Measurements from ENCODE around the gene PLGRKT.
"Not testable (repeated sequence)": the region's sequence is repeated elsewhere in the genome, so short reads cannot be mapped to it uniquely, and the experiment has no call there.

The PLGRKT gene

DNA sequence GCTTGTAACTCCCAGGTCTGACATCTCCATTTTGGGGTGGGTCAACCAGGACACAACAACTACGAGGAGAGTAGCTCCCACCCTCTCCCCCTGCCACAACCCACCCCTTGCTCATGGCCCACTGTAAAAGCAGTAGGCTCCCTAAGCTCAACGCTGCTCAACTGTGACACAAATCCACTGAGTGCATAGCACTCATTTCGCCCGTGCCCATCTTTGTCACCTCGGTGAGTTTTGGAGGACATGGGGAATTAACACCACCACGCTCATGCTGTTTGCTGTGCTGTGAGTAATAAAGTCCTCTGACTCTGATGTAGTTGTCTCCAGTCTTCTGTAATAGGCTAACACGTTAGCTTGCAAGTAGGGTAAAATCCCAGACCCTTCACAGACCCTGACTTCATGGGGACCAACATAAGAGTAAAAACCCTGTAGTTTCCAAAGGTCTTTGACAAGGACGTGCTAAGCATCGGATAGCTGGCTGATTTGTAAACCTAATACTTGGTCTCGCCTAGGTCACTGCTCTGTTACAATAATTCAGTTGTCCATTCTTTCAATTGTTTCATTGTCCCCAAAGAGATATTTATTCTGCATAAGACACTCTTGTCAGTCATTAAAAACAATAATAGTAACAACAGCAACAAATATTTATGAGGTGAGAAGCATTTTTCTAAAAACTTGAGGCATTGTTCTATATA, 7.7 kb downstream of the PLGRKT start:
- DNase-seq = no peak

DNA sequence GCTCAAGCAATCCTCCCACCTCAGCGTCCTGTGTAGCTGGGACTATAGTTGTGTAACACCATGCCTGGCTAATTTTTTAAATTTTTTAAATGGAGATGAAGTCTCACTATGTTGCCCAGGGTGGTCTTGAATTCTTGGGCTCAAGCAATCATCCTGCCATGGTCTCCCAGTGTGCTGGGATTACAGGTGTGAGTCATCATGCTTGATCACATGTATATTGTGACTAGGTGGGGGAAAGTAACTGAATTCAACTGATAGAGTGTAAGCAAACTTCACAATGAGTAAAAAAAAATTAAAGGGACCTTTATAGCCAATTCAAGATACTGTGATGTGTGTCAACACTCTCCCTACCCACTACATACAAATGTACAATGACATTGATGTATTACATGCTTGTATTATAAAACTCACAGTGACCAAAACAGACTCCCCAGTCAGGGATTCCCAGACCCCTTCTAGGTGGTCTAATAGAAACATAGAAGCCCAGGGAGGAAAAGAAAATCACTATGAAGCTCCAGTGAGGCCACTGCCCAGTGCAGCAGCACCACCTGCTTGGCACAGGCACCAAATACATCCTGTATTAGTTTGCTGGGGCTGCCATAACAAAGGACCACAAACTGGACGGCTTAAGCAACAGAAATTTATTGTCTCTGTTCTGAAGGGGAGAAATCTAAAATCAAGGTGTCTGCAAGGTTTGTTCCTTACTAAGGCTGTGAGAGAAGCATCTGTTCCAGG, 8.8 kb downstream of the PLGRKT start:
- DNase-seq = no peak

DNA sequence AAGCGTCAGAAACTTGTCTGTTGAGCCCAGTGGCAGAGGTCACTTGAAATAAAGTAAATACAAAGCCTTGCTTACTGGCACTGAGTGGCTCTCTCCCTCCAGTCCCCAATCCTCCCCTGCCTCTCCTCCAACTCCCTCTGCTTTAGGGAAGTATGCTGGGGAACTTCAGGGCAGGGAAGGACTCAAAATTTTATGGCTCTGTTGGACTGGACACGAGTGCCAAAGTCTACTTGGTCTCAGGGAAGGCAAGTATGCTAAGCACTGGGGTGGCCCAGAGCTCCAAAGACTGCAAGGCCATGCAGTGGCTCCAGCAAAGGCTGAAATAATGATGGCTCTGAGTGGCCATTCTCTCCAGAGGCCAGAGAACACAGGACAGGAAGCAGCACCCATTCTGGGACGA, 9.6 kb downstream of the PLGRKT start:
- no peak for DNase-seq

DNA sequence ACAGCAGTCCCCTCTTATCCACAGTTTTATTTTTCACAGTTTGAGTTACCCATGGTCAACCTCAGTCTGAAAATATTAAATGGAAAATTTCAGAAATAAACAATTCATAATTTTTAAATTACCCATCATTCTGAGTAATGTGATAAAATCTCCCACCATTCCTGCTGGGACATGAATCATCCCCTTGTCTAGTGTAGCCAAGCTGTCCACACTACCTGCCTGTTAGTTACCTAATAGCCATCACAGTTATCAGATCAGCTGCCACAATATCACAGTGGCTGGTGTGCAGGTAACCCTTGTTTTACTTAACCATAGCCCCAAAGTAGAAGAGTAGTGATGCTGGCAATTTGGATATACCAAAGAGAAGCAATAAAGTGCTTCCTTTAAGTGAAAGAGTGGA, 10.7 kb downstream of the PLGRKT start:
- DNase-seq = no peak

DNA sequence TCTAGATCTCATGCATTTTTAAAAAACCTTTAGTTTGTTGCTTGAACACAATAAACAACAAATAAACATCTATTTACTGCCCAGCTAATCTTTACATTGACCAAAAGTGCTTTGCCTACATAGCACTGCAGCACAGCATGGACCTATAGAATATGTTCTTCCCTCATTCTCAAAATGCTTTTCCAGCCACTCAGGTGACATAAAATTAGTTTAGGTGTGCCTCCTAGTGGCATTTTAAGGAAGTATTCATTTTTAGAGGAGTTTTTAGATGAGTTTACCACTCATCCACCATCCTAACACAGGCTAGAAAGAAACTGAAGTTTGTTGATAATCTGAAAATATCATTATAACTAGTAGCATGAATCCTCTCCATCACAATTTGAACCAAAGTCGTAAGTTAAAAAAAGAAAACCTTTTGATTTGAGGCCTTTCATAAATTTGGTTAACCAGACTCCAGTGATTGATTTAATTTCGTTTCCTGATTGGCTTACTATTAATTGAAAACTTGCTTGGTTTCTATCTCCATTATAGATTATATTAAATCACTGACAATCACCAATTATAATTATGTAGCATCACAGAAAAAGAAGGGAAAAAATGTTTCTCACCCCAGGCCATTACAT, 12.6 kb downstream of the PLGRKT start:
- no peak for DNase-seq

DNA sequence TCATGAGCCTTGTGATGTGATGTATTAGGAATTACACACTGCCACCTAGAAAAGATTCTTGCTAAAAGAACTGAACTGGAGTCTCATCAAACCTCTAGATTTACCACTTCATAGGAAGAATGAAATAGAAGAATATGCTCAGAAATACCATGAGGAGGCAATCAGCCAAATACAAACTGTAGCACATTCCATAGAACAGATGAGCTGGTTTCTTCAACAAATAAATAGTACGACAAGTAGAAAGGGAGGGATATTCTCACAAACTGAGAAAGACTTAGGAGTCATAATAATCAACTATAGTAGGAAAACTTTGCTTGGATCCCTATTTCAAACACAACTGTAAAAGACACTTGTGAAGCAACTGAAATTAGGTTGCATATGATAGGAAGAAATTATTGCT, 15.4 kb downstream of the PLGRKT start:
- no peak for DNase-seq

DNA sequence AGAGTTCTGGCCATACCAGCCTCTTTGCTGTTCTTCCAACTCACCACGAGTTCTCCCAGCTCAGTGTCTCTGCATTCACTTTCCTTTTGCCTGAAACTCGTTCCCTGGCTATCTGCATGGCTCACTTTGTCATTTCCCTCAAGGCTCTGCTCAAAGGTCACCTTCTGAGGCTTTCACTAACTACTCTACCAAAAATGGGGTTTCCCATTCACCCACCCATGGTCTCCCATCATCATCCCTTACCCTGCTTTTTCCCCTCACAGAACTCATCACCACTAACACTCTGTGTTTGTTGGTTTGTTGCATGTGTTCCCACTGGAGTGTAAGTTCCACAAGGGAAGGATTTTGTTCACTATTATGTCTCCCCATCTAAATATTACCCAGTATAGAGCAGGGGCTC, 16.6 kb downstream of the PLGRKT start:
- DNase-seq = no peak

DNA sequence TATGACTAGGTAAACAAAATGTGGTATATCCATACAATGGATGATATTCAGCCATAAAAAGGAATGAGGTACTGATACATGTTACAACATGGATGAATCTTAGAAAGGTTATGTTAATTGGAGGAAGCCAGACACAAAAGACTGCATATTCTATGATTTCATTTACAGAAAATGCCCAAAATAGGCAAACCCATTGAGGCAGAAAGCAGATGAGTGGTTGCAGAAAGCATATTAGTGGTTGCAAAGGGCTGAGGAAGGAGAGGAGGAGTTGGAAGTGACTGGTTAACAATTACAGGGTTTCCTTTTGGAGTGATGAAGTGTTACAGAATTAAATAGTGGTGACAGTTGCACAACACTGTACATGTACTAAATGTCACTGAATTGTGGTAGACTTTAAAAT, 17.7 kb downstream of the PLGRKT start:
- no peak for DNase-seq

DNA sequence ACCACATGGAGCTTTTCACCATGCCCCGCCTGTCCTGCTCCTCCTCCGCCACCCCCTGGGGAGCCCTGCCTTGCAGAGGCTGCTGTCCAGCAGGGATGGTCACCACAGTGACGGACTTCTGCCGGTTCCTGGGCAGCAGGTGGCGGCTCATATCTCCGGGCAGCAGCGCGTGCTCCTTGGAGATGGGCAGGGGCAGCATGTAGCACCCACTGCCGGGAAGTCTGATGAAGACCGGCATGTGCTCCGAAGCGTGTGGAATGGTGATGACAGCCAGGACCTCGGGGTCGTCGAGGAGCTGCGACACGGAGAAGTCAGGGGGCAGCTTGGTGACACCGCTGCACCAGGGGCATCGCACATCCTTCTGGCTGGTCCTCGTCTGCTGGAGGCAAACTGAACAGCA, 19.2 kb downstream of the PLGRKT start:
- no peak for DNase-seq

DNA sequence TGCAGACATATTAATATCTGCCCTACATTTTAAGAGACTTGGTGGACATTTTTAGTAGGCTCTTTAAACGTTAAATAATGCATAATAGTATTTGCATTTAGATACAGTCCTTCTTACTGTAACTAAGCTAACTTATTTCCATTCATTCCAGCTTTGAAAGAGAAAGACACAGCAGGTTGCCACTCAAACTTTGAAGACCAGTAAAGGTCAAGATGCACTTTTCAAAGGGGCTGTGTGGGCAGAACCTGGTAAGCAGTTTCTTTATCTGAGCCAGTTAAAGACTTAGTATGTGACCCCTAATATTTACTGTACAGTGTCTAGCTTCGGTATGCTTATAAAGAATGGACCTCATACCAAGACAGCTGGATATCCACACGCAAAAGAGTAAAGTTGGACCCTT, 20.8 kb downstream of the PLGRKT start:
- no peak for DNase-seq

DNA sequence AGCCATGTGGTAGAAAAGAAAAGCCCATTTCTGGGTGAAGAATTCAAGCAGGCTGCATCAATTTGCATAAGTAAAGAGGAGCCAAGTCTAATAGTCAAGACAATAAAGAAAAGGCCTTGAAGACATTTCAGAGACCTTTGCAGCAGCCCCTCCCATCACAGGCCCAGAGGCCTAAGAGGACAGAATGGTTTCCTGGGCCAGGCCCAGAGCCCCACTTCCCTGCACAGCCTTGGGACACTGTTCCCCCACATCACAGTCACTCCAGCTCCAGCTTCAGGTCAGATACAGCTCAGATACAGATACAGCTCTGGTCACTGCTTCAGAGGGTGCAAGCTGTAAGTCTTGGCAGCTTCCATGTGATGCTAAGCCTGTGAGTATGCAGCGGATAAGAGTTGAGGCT, 29.1 kb downstream of the PLGRKT start:
- DNase-seq = no peak

DNA sequence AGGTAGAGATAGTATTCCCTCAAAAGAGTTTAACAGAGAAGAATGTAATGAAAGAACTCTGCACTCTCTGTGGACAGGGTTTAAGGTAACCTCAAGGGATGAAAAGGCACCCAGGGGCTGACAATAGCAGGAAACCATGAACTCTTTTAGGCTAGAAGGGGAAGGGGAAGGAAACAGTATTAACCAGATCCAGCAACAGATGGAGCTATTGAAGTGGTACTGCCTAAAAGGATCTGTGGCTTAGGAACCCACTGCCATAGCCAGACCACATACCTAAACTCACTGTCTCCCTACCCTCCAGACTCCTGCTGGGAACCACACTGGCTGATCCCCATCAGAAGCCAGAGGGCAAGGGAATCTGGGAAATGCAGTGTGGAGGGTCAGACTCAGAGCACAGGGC, 35.5 kb downstream of the PLGRKT start:
- DNase-seq = no peak

DNA sequence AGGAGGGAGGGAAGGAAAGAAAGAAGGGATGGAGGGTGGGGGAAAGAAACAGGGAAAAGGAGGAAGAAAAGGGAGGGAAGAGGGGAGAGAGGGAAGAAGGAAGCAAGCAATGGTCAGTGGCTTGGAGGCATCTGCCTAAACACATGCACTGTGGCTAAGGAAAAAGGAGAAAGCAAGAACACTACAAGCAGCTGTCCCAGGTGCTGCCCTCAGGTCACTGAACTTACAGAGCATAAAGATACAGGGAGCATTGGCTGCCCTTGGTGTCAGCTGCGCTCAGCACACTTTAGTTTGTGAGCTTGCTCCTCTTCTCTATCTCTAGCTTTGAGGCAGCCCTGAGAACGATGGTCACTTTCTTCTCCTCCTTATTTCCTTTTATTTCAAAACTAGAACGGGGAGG, 40.2 kb downstream of the PLGRKT start:
- not testable (repeated sequence) for DNase-seq

DNA sequence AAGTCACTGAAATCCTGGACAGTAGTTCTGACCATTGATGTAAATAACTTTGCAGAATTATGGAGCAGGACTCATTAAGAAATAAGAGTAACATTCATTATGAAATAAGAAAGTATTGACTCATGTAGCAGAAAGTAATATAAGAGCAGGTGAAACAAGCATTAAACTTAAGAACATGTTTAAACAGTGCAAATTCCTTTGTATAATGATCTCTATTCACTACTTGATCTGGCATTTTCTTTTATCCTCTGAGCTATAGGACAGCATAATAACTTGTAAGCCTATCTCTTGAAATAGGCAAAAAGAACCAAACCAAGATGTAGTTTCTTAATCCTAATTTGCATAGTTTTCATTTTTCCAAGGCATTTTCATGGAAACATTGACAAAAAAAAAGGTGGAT, 42.3 kb downstream of the PLGRKT start:
- DNase-seq = no peak

DNA sequence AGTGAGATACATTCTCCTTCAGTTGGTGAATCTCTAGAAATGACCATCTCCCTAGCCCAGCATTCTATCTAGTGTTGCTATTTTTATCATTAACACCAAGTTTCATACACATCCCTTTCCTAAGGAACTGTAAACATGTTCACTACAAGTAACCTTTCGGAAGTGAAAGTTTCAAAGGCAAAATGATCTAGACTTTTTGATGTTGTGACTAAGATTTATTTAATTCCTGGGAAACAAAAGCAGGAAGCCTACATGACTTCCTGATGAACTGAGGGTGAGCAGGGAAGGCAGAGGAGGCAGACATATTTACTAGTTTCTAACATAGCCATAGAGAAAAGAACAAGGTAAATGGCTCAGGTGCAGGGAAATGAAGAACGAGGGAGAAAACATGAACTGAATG, 43.7 kb downstream of the PLGRKT start:
- DNase-seq = not testable (repeated sequence)

DNA sequence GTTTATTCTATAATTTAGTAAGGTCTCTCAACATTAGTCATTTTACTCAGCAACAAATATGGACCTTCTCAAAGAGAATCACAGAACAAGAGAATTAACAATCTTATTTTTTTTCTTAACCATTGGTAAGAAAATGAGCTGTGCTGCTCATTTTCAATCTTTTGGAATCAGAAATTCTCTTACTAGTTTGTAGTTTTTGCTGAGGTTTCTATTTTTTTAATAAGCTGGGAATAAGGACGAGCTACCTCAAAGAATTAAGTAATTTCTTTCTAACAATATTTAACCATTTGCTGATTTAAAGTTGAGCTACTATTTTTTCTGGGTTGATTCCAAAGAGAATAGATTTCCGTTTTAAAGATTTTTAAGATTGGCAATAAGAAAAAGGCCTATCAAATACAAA, 44.2 kb downstream of the PLGRKT start:
- no peak for DNase-seq

DNA sequence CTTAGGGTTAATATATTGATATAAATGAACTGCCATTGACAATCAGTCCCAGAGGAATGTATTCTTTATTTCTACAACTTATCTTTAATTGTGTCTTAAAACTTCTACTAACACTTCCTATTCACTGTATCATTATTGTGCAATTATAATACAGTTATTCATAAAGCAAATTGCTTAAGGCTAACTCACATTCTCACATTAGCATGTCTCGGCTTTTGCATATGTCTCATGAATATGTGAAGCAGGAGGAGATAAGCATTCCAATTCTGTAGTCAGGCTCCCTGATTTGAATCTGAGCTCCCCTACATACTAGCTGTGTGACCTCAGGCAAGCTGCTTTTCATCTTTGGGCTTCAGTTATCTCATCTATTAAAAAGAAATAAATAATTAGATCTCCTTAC, 45.4 kb downstream of the PLGRKT start:
- DNase-seq = no peak

DNA sequence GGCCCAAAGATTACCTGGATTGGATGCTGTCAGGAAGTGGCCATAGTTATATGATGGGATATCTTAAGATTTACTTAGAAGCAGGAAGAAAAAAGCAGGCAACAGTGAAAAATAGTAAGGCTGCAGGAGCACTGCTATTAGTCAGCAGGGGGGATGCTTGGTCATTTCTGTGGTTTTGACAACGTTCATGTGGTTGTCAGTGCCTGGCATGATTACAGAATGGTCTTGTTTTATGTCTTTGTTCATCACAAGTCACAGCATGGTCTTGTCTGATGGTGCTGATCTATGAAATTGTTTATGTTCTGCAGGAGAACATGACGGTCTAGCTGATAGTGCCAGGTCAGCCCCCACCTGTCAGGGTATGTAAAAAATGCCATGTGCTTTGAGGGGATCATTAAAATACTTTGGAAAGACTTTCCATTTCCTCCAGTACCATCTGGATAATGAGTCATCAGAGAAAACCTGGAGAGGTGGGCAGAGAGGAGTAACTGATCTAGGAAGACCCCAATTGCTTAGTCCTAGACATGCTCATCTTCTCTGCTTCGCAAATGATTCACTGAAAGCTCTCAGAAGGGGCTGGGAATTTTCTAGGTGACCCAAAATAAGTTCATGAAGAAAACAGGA, 48.5 kb downstream of the PLGRKT start:
- DNase-seq = no peak

DNA sequence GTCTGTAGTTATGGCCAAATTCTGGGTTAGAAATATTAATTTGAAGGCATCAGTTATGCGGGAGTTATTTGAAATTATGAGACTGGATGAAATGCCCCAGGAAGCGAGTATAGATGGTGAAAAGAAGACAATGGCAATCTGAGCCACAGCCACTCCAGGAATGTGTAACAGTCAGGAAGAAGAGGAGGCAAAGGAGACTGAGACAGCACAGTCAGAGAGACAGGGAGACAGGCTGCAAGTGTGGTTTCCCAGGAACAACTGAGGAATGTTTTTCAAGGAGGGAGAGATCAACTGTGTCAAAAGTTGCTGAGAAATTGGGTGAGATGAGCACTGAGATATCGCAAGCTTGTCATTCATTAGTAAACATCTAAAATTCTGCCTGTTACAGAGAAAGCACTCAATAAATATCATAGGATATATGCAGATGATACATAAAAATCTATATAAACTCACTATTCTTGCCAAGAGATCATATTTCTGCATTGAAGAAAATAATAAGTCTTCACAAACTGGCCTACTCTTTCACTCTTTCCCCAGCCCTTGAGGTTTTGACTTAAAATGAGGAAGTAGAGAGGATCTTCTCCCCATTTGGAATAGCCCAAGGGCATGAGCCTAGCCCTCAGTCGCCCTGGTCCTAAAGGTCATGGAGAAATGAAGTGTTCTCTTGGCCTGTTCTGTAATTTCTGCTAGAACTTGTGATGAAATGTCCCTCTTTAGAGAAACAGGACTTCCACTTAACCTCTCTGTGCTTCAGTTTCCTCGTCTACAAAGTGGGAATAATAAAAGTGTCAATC, 49.5 kb downstream of the PLGRKT start:
- no peak for DNase-seq

DNA sequence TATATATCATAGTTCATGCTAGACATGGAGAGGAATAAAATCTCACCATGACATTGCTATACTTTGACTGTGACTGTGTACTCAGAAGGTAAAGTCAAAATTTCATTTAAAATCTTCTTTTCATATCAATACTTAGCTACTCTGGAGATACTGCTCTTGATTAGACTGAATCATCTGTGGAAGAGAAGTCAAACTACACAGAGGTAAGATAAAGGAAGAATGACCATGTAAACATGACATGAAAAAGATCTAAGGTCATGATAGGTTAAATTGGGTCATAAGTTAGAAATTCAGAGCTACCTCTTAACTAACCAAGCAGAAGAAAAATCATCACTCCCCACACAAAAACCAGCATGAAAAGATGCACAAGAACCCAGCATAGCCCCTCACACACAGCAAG, 53.3 kb downstream of the PLGRKT start:
- no peak for DNase-seq

DNA sequence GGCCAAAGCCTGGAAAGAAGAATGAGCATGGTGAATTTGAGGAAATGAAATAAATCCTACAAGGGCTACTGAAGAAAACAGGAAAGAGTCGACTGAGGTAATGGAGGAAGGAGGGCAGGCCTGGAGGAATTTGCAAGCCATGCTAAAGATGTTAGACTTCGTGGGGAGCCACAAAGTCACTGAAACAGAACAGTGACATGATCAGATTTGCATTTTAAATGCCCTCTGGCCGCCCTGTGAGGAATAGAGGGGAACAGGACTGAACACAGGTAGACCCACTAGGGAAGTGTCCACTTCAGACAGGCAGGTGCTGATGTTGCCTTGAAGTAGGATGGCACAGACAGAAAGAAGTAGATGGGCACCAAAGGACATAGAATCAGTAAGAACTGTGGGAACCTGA, 55.2 kb downstream of the PLGRKT start:
- DNase-seq = no peak

DNA sequence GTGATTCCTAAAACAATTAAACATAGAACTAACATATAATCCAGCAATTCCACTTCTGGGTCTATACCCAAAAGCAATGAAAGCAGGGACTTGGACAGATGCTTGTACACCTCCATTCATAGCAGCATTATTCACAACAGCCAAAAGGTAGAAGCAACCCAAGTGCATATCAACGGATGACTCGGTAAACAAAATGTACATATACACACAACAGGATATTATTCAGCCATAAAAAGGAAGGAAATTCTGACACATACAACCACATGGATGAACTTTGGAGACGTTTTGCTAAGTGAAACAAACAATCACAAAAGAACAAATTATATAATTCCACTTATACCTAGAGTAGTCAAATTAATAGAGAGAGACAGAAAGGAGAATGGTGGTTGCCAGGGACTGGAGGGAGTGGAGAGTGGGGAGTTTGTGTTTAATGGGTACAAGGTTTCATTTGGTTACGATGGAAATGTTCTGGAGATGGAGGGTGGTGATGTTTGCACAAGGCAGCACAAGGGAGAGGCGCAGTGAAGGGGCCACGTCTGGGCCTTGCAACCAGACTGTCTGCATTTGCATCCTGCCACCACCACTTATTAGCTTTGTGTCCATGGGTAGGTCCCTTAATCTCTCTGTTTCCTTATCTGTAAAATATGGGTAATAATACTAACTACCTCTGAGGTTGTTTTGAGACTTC, 61.8 kb downstream of the PLGRKT start:
- DNase-seq = no peak

DNA sequence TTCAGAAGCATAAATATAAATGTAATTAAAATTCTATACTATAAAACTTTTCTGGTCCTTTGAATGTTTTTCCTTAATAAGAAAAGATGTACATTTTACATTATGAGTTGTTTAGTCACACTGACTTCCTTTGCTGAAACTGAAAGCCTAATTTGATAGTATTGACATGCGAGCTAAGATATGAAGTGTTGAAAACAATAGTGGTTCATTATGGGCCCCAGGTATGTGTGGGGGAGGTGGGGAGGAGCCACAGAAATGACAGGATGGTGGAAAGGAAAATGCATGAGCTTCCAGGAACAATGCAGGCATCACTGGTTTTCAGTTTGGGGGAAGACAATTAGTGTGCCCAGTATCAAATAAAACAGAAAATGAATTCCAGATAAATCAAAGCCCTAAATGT, 62.6 kb downstream of the PLGRKT start:
- DNase-seq = no peak
